ENCODE measurements around the gene C15orf61.

The C15orf61 gene

DNA sequence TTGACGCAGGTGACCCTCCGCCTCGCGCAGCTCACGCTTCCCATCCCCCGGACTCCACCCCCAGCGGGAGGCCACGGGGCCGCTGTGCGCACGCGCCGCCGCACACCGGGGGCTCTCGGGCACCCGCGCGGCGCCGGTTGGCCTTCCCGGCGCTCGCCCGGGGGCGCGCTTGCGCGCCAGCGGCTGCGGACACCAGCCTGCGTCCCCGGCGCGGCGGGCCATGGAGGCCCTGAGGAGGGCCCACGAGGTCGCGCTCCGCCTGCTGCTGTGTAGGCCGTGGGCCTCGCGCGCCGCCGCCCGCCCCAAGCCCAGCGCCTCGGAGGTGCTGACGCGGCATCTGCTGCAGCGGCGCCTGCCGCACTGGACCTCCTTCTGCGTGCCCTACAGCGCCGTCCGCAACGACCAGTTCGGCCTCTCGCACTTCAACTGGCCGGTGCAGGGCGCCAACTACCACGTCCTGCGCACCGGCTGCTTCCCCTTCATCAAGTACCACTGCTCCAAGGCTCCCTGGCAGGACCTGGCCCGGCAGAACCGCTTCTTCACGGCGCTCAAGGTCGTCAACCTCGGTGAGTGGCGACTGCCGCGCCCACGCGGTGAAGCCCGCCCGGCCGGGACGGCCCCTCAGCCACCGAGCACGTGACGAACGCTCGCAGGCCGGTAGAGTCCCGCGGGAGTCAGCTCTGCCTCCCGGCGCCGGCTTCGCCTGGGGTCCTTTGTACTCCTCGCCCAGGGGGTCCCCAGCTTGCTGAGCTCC lies at the start of gene C15orf61:
C15orf61 (plus strand) TSS at position 103 of the 754 bp plus-strand sequence; CDS start at position 221, 118 bp downstream.
- DNase-seq (ENCODE audit: low read depth): peak; percentile 77

GRCh38 chr15:67472957-67473356 lies 48.0 kb upstream of the C15orf61 start:
- DNase-seq (ENCODE audit: low read depth): no peak

DNA sequence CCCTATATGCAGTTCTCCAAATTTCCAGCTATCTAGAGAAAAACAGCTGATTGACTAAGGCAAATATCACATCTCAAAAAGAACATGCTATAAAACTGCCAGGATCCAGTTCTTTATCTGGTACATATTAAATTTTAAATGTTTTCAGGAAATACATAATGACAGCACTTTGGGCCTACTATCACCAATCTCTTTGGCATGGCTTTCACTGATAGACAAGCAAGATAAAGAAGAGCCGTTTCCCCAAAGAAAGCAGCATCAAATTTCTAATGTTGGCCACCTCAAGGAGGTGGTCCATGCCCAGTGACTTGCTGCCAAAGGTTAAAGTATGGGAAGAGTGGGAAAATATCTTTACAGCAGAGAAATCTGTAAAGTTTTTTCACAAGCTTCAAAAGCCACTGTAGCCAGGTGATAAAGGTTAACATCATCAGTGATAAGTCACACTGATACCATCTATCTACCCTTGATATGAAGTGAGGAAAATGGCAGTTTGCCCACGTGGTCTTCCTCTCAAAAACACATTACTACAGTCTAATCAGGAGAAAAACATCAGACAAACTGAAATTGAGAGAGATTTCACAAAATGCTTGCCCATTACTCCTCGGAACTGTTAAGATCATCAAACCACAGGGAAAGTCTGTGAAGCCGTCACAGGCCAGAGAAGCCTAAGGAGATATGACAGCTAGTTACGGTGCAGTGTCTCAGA lies 46.4 kb upstream of the C15orf61 start:
- DNase-seq (ENCODE audit: low read depth): no peak

DNA sequence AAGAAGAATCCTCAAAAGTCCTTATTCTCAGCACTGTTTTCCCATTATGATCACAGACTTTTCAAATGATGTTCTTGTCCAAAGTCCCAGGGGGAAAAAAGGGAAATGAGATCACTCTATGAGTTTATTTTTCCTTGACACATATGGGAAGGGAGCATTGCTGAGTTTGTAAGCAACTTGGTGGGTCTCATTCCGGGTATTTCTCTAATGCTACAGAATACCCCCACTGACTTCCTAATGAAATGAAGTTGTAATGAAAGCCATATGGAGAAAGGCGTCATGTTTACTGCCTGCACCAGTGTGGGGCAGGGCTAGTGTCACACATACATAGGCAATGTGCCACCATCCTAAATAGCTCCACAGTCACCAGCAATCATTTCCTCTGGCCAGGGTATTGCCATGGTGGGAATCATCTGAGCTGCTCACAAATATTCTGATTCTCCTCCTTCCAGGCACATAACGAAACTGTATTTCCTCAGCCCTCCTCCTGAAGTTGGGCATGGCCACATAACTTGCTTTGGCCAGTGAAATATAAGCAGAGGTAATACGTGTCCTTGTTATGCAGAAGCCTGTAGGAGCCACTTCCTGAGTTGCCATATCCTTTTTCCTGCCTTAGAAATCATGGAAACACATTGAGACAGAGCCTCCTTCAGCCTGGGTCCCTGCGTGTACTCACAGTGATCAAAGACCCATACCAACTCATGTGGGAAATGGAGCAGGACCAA lies 41.0 kb upstream of the C15orf61 start:
- DNase-seq (ENCODE audit: low read depth): no peak

- no peak for DNase-seq (ENCODE audit: low read depth)
Measured at GRCh38 chr15:67480741-67481140, 40.2 kb upstream of the C15orf61 start.

DNA sequence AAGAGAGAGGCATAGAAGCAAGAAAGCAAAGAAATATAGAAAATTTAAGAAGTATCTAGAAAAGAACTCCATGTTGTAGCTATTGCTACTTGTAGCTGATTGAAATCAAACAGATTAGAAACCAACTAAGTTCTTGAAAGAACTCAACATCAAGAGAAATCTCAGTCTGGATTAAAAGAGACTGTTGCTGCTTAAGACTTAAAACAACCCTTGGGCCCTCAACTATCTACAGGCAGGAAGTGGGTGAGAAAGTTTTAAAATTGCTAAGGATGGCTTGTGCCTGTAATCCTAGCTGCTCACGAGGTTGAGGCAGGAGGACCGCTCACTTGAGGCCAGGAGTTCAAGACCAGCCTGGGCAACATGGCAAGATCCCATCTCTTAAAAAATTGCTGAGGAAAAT lies 39.3 kb upstream of the C15orf61 start:
- DNase-seq (ENCODE audit: low read depth): no peak

- no peak for DNase-seq (ENCODE audit: low read depth)
Measured at GRCh38 chr15:67495585-67495984, 25.3 kb upstream of the C15orf61 start.

GRCh38 chr15:67501177-67501835 lies 19.6 kb upstream of the C15orf61 start:
- no peak for DNase-seq (ENCODE audit: low read depth)

DNA sequence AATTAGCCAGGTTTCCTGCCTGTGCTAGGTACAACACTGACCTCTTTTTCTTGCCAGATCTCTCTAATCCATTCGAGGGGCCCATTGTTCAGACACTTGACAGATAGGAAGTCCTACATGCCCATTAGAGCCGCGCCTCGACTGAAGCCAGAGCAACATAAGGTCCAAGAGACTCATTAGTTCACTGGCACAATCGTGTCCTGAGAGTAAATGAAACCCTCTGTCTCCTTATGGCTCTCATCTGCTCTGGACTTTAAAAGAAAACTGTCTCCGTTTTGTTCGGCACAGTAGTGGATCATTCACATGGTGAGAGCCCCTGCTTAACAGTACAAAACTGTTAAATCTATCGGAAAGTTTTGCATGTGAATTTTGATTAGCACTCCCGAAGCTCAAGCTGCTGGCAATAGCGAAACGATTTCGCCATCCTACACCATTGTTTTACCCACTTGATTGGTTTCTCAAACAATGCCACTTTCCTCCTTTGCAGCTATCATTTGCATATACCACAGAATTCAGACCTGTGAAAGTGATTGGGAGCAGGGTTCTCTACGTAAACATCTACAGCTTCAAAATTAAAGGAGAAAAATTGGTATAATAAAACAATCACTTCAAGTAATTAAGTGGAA lies 19.0 kb upstream of the C15orf61 start:
- no peak for DNase-seq (ENCODE audit: low read depth)

DNA sequence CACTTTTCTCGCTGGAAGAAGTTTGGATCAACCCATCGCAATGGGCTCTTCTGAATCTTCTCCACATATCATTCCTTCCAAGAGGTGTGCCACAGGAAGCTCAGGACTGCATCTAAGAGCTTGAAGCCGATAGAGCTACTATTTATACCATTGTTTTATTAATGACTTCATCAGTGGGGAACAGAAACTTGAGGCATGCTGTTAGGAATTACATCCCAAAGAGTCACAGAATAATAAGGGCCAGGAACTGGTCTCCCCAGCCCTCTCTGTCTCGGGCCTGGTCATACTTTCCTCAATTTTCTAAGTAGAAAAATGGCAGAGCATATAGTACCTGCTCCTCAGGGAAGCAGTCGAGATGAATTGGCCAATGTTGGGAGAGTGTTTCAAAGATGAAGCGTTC lies 16.9 kb upstream of the C15orf61 start:
- DNase-seq (ENCODE audit: low read depth): no peak

DNA sequence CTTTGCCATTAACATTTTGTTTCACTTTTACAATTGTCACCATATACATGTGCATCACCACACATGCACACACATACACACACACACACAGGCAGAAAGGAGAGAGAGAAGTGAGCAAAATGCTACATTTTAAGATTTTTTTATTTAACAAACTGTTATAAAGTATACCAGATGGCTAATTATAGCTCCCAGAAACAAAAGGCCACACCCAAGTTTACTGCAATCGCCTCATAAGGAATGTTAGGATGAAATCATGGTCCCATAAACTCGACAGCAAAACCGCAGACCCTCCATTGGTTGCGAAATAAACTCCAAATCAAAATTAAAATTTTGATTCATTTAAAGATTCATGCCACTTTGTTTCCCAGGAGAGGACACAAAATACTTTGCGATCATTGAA lies 16.1 kb upstream of the C15orf61 start:
- no peak for DNase-seq (ENCODE audit: low read depth)

DNA sequence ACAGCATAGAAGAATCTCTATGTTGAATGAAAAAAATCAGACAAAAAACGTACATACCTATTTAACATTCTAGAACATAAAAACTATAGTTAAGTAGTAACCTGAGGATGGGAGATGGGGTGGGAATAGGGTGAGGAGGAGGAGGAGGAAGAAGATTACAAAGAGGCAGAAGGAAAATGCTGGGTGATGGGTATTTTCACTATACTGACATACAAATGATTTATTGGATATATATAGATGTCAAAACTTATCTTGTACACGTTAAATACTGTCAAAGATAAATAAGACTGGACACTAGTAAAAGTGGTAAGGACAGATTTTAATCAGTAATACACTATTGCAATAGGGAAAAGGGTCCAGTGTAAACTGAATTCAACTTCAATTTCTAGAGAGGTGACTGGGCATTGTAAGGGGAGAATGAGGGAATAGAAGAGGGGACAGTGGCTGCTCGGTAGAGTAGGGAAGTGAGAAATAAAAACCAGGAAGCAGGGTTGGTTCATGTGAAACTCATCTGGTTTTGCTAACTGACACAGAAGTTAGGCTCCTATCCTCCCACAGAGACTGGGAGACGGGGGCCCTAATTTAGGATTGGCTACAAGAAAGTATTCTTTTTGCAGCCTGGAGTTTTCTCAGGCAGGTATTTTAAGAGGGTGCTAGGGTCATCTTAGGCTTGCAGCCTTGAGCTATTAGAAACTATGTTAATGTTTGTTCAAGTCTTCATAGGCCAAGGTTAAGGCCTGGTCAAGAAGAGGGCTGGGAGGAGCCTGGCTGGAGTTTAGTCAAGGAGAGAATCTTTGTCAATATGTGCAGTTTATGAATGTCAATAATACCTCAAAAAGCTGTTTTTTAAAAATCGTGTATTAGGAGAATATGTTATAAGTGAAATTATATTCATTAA lies 15.0 kb upstream of the C15orf61 start:
- DNase-seq (ENCODE audit: low read depth): no peak

- no peak for DNase-seq (ENCODE audit: low read depth)
Measured at GRCh38 chr15:67506775-67507747, 13.9 kb upstream of the C15orf61 start.

DNA sequence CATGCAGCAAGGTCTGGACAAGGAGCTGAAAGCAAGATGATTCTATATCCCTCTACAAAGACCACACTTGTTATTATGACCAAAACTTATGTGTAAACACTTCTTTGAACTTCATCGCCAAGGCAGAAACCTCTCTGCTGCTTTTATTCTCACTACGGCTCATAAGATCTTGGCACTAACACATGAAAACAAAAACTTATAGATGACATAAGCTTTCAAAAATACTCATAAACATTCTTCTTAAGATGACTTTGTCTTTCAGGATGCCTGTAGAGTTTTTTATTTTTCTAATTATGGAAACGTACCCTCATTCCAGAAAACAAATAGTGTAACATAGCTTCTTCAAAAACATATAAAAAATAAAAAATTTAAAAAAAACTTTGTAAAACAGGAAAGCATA lies 12.5 kb upstream of the C15orf61 start:
- no peak for DNase-seq (ENCODE audit: low read depth)

GRCh38 chr15:67509918-67510317 lies 11.0 kb upstream of the C15orf61 start:
- DNase-seq (ENCODE audit: low read depth): no peak

GRCh38 chr15:67510597-67511190 lies 10.2 kb upstream of the C15orf61 start:
- no peak for DNase-seq (ENCODE audit: low read depth)

DNA sequence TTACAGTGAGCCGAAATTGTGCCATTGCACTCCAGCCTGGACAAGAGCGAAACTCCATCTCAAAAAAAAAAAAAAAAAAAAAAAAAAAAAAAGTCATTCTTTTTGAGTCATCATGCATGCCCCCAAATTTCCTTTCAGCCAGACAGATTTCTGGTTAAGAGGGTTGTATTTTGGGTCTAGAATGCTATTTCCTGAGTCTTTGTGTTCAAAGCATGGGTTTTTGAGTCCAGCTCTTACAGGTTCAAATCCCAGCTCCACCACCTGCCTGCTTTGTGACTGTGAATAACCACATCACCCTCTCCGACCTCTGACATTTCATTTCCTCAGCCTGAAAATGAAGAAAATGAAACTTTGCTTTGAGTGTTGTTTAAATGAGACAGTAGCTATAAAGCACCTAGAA lies 9.3 kb upstream of the C15orf61 start:
- no peak for DNase-seq (ENCODE audit: low read depth)

DNA sequence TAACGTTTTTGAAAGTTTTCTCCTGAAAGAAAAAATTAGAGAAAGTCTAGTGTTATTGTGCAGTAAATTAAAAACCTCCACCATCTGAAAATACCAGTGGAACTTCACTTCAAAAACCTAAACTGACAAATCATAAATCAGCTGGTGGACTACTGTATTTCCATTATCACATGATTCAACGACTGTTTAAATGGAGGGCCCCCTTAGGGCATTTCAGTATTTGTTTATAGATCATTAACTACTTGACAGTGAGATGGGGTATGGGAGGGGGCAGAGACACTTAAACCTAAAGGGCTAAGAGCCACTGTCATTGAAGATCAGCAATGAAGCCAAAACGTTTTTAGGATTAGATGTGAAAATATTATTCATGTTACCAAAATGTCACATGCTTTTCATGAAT lies 8.8 kb upstream of the C15orf61 start:
- DNase-seq (ENCODE audit: low read depth): no peak

Data from activated T-cell treated with anti-CD3 and anti-CD28 coated beads for 1 hour (primary cell).